ENCODE data around the gene DNASE2.
A peak's percentile ranks its signal among the peaks of the same experiment; 100 is the strongest.

DNA sequence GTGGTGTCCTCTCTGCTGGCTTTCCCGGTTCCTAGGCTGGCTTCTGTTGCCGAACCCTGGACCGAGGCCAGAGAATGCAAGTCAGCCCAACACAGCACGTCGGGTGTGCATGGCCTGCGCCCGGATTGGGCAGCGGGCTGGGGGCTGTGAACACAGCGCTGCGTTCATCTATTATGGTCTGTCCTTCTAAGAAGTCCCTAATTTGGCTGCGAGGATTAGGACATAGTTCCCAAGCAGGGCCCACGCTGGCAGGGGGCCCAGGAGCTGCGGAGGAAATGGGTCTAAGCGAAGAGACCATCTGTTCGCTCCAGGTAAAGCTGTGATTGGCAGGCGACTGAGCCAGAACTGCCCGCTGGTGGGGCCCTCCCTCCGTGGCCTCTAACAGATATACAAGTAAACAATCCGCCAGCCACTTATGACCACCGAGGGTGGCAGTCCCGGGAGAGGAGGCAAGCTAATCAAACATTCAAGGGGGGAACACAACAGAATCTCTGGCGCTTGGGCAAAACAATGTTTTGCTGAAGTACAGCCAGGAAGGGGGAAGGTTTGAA, 31.8 kb upstream of the DNASE2 start:
- TF ChIP-seq EP300 (IDR thresholded peaks at IDR 0.05; ENCODE audit: borderline replicate concordance) (no peak), TAF1 (IDR thresholded peaks at IDR 0.05; ENCODE audit: low read depth) (peak; percentile 15; the same call in 1 of the 2 replicates), FOXM1 (IDR thresholded peaks at IDR 0.05; ENCODE audit: borderline replicate concordance, low read depth) (no peak), CREB1 (IDR thresholded peaks at IDR 0.05; ENCODE audit: low read depth) (no peak)
